ENCODE data around the gene FEV.
A peak's percentile ranks its signal among the peaks of the same experiment; 100 is the strongest.

Gene FEV

DNA sequence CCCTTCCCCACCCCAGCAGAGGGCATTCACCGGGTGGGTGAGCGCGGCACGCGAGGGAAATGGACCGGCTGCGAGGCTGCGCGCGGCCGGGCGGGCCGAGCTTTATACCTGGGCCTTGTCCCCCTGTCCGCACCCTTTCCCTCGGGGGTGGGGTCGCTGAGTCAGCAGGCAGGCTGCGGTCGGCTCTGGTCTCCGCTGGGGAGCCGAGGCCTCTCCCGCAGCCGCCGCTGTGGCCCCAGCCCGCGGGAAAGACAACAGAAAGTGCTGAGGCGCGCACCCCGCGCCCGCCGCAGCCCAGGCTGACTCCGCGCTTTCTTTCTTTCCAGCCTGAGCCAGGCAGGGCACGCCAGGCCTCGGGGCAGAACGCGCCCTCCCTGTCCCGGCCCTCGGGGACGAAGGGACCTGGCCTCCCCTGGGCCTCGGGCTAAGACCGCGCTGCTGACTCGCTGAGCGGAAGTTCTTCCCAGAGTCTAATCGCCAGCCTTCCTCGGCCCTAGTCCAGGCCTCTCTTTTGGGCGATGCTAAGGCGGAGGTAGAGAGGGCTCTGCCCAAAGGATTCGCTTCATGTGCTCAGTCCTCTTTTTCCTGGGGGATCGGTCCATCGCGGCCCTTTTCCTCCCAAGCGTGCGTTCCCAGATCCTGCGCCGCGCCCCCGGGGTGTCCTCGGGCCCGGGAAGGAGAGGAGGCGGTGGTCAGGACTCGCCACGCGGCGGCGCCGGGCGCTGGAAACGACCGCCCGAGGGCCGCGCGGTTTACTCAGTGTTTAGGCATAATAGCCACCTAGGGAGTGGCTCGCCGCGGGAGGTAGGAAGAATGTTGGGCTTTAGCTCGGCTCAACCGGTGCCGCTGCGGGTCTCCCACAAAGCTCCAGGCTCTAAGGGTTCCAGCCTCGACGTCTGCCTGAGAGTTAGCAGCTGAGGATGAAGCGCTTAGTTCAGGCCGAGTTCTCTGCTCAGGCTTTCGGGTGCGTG lies 8.6 kb upstream of the FEV start, which contains the start of gene CRYBA2:
CRYBA2 (minus strand) TSS at position 78 of the 971 bp plus-strand sequence. CDS start 246 bp downstream, outside the sequence.
- no peak for DNase-seq (ENCODE audit: low spot score)

DNA sequence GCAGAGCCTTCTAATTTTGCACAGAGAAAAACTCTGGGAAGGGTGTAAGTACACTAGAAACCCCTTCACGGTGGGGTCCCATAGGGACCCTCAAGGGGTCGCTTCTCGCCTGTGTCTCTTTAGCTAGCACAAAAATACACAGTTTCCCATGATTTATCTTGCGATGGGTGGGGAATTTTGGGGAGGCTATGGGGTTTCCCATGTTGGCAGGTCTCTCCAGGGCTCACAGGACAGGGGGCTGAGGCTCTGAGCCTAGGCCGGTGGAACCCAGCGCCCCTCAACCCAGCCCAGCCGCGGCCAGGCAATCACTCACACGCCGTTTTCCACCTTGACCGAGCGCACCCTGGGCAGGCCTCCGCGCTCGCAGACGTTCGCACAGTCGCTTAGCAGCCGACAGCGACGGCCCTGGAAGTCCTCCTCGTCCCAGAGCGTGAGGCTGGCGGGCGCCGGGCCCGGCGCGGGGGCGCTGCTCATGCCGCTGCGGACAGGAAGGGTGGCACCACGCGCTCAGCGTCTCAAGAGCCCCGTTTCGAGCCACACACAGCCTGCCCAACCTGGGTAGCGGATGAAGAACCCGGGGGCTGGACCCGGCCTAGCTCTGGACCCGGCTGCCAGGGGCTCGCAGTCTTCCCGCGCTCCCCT lies 7.8 kb upstream of the FEV start:
- DNase-seq (ENCODE audit: low spot score) = no peak

DNA sequence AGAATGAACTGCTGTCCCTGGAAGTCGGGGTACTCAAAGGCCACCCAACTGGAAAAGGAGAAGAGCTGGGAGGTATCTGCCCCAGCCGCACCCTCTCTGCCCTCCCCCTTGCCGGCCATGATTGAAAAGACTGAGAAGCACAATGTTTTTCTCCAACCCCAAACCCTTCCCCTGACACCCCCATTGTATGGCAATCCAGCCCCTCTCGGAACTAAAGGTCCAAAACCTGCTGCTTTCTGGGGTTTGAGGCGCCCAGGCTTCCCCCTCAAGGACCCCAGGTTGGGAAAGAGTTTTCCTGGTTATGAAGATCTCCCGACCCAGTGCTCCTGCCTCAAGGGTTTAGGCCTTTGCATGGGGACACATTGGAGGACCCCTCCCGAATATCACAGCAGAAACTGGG lies 7.2 kb upstream of the FEV start:
- no peak for DNase-seq (ENCODE audit: low spot score)

DNA sequence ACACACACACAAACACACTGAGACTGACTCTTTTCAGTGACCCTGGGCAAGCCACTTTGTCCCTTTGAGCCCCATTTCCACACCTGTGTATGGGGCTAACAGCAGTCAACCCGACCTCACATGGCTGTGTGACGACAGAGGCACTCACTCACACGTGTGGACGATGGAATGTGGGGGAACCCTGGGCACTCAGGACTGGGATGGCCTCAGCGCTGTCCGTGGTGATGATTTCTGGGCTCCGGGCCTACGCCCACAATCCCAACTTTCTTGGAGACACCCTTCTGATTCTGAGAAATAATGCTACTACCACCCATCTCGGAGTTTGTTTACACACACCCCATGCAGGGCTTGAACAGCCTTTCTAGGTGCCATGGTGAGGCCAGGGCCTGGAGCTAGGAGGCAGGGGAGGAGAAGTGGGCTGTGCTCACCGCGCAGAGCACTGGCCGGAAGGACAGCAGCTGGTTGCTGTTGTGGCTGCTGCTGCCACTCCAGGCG lies 6.7 kb upstream of the FEV start:
- DNase-seq (ENCODE audit: low spot score) = no peak

DNA sequence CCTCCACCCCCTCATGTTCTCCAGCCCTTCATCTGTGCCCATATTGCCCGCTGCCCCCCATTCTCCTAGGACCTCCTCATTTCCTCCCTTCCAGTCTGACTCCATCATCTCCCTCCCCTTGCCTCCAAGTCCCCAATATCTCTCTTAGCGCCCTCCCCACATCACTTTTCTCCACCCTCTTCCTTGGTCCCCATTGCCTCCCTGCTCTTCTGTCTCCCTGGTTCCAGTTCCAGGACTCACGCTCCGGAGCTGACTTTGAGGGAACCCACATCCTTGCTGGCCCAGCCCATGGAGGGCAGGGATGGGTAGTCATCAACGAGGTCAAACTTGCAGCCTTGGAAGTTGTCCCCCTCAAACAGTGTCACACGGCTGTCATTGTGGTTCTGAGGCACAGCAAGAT lies 5.6 kb upstream of the FEV start:
- DNase-seq (ENCODE audit: low spot score) = no peak

DNA sequence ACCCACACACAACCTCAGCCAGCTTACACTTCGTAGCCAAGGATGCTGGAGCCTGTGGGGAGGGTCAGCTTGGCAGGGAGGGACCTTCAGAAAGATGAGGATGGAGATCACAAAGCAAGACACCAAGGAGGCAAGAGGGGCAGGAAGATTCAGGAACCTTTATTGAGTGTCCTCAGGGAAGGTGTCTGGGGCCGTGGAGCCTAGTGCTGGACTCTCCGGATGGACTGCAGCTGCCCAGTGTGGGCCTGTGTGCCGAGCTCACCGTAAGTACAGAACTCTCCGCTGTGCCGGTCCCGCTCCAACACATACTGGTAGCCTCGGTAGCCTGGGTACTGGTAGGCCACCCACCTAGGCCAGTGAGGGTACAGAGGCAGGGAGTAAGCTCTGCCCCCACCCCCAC lies 5.1 kb upstream of the FEV start:
- DNase-seq (ENCODE audit: low spot score) = no peak

DNA sequence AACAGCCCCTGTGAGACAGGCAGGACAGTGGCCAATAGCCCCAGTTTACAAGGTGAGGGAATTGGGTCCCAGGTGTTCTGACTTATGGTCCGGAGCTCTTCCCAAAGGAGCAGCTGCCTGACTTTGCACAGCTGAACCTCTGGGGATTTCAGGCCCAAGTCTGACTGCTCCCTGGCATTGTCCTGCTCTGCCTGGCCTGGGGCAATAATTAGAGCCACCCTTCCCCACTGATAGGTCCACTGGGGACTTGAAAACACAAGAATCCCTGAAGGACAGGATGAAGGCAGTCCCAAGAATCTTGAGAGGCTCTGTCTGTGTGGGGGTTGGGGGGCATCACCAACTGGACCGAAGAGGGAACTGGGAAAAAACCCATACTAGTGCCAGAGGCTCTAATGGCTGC lies 3.7 kb upstream of the FEV start:
- DNase-seq (ENCODE audit: low spot score) = no peak

DNA sequence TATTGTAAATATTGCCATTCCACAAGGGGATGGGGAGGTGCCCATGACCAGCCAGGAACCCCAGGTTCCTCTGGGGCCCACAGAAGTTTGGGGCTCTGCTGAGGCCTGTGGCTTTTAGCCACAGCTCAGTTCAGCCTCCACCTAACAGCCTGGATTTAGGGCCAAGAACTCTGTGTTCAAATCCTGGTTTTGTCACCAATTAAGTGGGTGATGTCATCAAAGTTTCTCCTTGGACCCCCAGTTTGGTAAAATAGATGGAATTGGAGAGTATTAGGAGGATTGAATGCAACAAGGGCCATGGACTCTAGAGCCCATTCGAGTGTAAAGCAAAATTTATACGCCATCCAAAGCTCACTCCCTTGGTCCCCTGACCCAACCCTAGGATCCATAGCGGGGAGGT lies 3.2 kb upstream of the FEV start:
- no peak for DNase-seq (ENCODE audit: low spot score)

DNA sequence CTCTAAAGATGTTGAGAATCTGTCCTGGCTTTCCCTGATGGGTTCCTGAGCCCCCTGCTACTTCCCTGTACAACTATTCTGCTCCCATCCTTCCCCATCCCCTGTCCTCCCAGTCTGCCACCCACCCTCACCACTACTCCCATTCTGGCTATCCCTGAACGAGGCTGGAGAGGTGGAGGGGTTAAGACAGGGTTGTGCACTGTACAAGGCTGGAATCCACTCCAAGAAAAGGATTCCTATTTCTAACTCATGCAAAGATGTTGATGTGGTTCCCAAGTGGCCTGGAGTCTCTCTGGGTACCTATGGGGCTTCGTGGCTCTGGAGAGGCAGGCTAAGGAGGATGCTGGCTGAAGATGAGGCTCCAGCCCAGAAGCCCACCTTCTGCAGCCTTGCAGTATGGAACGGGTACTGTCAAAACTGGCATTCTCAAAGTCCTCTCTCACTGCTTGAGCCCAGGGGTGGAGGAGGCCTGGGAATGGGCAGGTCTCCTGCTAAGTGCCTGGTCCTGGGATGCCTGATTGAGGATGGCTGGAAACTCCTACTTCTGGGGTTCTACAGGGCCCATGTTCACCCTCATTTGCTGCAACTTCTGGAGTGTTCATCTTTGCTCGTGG lies 1.3 kb upstream of the FEV start:
- no peak for DNase-seq (ENCODE audit: low spot score)

DNA sequence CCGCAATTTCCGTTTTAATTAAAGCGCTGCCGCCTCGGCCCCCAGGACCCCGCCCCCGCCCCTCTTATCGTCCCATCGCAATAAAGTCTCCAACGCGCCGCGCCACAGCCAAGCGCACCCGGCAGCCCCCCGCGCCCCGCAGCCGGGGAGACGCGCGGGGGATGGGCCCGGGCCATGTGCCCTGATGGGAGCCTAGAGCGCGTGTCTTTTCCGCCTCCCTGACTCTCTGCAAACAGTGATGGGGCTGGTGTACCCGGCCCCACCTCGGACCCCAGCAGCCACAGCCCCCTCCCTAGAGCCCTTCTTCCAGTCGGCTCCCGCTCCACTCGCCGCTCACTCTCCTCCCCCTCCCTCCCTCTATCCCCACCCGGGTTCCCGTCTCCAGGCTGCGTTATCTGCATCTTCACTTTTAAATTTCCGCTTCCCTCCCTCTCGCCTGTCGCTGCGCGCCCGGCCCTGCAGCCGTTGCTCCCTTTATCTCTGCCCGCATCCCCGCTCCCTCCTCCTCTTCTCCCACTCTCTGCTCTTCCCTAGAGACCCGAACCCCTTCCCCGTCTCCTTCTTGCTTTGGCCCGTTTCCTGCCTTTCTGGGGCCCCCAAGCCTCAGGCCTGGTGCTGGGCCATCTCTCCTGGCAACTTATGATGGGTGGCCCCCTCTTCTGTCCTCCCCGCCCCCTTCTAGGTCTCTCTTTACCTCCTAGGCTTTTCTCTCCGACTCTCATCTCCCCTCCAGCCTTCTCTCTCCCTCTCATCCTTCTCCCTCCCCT lies 524 bp upstream of the FEV start:
- DNase-seq (ENCODE audit: low spot score) = no peak

DNA sequence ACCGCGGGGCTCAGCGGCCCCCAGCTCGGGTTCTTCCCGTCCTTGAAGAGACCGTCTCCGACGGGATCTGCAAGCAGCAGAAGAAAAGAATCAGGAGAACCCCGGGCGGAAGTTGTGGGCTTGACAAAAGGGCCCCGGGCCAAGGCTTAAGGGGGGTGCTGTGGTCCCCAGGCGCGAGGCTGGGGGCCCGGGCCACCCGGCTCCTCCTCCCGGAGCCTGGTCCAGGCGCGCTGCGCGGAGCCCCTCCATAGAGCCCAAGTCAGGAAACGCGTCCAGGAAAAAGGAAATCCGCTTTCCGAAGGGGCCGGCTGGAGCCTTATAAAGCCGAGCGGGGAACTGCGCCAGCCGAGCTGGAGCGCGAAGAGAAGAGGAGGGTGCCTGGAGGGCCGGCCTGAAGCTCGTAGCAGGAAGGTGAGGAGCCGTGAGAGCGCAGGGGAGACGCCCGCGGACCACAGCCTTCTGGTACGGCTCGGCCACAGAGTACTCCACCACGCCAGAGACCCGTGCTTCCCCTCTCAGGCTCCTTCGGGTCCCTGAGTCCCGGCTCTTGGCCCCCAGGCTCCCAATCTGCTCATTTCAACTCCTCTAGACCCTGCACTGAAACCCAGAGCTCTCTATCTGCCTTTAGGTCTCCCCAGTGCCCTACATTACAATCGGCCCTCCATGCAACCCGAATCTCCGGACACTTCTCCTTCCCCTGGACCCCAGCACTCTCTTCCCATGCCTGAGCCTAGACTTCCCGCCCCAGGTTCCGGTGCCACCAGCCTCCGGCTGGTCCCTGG lies 554 bp downstream of the FEV start:
- no peak for DNase-seq (ENCODE audit: low spot score)

DNA sequence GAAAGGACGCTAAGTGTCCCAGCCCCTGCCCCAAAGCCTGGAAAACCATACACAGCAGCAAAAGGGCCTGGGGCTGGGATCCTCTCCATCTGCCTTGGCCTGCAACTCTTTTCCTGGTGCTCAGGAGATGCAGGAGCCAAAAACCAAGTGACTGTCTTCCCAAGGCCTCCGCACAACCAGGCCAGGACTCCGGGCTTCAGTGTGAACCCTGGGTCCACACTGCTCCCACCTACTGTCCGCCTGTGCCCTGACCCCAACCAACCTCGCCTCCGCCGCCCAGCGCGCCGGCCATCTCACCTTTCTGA lies 1.1 kb downstream of the FEV start:
- DNase-seq (ENCODE audit: low spot score) = no peak

DNA sequence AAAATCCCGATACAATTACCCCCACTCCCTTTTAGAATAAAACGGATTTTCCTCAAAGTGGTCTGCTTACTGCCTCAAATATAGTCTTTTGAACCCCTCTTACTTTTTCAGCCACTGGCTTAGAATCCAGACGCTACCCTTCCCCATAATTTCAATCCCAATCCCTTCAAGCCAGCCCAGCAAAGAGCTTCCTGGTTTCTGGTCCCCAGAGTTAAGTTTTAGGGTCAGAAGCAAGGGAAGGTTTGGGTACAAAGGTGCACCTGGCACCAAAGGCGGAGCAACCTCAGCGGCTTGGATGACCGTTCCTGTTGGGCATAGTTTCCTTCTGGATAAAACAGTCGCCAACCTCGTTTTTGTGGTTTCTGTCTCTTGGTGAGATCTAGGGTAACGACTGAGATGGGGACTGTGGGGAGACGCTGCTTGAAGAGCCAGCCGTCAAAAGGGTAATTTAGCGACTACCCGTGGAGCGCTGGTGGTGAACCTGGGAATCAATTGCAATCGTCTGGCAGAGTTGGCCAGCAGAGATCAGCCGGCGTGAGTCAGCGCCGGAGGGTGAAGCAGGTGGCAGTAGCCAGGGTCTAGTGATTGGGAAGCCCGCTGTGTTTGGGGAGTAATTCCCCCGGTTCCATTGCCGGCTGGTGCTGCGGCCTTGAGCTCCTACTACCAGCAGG lies 1.6 kb downstream of the FEV start:
- DNase-seq (ENCODE audit: low spot score) = no peak

DNA sequence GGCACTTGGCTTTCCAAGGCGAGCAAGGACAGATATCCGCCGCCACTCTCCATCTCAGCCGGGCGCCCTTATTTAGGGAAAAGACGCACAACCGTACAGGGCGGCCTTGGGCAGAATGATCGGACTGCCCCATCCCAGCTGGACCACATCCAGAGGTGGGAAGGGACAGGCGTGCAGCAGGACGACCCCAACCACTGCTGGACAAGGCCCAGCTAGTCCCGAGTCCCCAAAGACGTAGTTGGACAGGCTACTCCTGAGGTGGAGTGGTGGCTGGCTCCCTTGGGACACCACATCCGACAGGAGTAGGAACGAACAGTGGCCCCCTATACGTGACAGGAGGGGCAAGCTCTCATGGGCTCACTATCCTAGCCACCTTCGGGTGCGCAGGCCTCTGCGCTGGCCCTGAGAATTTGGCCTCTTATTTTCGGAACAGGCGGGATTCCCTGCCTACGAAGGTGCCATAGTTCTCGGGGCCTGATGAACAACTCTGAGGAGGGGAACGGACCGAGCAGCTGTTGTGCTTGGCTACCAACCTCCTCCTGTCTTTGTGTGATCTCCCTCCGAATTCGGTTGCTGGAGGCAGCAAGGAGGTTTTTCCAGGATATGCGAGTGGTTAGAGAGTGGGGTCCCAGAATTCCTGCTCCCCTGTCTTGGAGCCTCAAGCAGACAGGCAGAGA lies 2.3 kb downstream of the FEV start:
- DNase-seq (ENCODE audit: low spot score) = no peak

DNA sequence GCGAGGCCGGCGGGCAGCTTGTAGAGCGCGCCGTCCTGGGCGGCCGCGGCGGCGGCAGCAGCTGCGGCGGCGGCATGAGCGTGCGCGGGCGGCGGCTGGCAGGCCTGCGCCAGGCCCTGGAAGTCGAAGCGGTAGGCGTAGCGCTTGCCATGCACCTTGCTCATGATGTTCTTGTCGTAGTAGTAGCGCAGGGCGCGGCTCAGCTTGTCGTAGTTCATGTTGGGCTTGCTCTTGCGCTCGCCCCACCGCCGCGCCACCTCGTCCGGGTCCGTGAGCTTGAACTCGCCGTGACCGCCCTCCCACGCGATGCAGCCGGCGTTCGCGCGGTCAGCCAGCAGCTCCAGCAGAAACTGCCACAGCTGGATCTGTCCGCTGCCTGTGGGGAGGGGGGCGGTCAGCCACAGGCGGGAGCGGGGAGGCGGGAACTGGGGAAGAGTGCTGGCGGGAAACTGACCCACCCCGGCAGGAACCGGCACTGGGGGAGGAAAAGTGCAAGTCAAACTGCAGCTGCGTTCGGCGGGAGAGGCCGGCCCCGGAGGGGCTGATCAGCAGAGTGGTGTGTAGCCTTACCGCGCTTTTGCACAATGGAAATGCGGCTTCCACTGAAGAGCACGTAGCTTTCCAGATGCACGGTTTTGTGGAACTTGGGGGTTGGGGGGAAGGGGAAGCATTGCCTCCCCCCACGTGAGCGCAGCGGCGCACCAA lies 3.0 kb downstream of the FEV start:
- DNase-seq (ENCODE audit: low spot score) = no peak

DNA sequence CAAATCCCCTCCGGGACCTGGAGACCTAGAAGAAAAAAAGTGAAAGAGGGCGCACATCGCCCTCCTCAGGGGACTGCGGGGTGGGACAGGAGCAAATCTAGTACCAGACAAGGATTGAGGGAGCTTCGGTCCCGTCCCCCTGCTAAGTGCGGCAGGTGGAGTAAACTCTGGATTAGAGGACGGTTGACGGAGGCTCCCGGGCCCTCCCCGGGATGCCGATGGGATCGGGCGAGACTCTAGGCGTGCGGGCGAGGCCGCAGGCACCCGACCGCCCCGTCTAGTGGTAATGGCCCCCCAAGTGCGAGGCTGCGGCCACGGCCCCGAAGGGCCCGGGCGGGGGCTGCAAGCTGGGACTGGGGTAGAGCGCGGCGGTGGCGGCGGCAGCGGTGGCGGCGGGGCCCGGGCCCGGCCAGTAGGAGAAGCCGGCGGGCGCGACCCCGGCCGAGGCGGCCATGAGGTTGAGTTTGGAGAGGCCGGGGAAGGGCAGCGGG lies 3.5 kb downstream of the FEV start:
- no peak for DNase-seq (ENCODE audit: low spot score)

DNA sequence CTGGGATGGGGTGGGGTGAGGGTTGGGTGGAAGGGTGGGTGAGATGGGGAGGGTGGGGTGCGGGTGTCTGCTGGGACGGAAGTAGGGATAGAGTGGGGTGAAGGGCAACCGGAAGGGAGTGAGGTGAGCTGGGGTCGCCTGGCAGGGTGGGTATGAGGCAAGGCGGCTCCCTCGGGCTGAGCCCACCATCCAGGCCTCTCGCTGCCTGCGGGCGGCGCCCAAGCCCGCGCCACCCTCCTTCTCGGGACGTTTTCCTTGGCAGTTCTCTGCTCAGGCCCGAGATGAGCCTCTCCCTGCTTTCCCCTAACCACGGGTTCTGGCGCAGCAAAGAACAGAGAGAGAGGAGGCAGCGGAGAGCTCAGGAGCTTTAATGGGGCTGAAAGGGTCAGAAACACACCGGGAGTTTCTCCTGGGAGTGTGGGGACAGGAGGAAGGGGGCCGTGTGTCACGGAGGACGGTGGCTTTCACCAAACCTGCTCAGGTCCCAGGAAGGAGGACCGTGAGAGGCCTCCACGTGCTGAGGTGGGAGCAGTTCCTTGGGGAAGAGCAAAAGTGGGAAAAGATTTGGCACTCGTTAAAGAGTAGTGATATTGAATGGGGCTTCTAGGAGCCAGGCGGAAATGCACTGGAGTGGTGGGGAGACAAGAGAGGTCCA lies 4.1 kb downstream of the FEV start:
- no peak for DNase-seq (ENCODE audit: low spot score)

DNA sequence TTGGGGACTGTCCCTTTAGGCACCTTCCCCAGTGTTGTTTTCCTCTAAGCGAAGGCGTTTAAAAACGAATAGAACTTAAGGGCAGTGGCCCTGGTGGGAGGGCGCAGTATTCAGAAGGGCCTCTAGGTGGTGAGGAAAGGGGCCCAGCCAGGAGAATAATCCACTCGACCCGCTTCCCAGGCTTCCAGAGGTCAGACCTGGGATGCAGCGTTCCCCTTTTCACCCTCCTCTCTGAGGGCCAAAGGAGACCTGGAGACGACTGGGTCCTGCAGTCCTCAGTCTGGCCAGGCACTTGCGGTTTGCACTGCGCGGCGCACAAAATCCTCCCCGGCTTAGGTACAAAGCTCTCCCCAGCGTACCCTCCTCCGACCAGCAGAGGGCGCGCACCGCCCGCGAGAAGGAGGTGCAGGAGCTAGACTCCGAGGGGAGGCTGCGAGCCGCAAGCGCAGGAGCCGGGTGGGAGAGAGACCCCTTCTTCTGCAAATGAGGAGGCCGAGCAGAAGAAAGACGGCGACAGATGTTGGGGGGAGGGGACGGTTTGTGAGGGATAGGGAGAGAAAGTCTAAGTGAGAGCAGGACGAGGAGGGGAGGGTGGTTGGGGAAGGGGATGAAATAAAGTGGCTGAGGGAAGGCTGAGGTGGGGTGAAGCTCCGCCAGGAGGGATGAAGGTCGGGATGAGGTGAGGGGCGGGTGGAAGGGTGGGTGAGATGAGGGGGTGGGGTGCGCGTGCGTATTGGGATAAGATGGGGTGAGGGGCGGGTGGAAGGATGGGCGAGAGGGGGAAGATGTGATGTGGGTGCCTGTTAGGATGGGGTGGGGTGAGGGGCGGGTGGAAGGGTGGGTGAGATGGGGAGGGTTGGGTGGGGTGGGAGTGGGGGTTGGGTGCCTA lies 4.9 kb downstream of the FEV start:
- peak; percentile 79 for DNase-seq (ENCODE audit: low spot score)
